ENCODE data around the gene CAPN2.

DNA sequence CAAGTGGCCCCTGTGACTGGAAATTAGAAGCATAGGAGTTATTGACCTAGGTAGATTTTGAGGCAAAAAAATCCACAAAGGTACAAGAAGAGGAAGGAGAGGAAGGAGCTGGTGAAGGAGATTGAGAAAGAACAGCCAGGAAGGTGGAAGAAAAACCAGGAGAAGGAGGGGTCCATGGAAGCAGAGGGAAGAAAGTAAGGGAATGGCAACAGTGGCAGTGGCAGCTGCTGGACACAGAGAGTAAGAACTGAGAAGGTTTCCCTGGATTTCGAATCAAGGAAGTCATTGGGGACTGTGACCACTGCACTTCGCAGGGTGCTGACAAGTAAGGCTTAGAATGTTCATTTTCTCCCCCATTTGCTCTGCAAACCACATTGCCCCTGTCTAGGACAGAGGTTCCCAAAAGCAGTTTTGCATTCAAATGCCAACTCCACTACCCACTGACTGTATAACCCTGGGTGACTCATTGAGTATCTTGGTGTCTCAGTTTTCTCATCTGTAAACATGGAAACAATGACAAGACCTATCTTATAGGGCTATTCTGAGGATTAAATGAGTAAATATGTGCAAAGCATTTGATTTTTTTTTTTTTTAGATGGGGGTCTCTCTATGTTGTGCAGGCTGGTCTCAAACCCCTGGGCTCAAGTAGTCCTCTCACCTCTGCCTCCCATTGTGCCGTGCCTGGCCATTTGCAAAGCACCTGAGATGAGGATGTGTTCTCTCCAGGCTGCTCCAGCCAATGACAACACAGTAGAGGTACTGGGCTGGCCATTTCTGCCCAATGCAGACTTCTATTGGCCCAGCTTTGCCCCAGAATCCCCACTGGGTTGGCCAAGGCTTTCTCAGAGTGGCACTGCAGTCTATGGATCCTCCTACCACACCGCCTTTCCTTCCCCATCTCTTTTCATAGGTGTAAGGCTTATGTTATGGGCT is 9.3 kb upstream of the CAPN2 start:
- TF ChIP-seq, protein P1, sequence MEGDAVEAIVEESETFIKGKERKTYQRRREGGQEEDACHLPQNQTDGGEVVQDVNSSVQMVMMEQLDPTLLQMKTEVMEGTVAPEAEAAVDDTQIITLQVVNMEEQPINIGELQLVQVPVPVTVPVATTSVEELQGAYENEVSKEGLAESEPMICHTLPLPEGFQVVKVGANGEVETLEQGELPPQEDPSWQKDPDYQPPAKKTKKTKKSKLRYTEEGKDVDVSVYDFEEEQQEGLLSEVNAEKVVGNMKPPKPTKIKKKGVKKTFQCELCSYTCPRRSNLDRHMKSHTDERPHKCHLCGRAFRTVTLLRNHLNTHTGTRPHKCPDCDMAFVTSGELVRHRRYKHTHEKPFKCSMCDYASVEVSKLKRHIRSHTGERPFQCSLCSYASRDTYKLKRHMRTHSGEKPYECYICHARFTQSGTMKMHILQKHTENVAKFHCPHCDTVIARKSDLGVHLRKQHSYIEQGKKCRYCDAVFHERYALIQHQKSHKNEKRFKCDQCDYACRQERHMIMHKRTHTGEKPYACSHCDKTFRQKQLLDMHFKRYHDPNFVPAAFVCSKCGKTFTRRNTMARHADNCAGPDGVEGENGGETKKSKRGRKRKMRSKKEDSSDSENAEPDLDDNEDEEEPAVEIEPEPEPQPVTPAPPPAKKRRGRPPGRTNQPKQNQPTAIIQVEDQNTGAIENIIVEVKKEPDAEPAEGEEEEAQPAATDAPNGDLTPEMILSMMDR (IDR thresholded peaks at IDR 0.05; ENCODE audit: insufficient read depth, low read length): no peak
- TF ChIP-seq, protein P2, sequence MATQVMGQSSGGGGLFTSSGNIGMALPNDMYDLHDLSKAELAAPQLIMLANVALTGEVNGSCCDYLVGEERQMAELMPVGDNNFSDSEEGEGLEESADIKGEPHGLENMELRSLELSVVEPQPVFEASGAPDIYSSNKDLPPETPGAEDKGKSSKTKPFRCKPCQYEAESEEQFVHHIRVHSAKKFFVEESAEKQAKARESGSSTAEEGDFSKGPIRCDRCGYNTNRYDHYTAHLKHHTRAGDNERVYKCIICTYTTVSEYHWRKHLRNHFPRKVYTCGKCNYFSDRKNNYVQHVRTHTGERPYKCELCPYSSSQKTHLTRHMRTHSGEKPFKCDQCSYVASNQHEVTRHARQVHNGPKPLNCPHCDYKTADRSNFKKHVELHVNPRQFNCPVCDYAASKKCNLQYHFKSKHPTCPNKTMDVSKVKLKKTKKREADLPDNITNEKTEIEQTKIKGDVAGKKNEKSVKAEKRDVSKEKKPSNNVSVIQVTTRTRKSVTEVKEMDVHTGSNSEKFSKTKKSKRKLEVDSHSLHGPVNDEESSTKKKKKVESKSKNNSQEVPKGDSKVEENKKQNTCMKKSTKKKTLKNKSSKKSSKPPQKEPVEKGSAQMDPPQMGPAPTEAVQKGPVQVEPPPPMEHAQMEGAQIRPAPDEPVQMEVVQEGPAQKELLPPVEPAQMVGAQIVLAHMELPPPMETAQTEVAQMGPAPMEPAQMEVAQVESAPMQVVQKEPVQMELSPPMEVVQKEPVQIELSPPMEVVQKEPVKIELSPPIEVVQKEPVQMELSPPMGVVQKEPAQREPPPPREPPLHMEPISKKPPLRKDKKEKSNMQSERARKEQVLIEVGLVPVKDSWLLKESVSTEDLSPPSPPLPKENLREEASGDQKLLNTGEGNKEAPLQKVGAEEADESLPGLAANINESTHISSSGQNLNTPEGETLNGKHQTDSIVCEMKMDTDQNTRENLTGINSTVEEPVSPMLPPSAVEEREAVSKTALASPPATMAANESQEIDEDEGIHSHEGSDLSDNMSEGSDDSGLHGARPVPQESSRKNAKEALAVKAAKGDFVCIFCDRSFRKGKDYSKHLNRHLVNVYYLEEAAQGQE (IDR thresholded peaks at IDR 0.05; ENCODE audit: insufficient replicate concordance, low read depth): no peak
